T follicular helper cell (primary cell): ENCODE data around the gene EXTL1.
A peak's percentile ranks its signal among the peaks of the same experiment; 100 is the strongest.

Source experiments
- DNase-seq: peaks from one replicate; pipeline ENCODE4 v3.0.0-alpha.2; 2020; ENCODE audit warnings: low read depth

The EXTL1 gene

DNA sequence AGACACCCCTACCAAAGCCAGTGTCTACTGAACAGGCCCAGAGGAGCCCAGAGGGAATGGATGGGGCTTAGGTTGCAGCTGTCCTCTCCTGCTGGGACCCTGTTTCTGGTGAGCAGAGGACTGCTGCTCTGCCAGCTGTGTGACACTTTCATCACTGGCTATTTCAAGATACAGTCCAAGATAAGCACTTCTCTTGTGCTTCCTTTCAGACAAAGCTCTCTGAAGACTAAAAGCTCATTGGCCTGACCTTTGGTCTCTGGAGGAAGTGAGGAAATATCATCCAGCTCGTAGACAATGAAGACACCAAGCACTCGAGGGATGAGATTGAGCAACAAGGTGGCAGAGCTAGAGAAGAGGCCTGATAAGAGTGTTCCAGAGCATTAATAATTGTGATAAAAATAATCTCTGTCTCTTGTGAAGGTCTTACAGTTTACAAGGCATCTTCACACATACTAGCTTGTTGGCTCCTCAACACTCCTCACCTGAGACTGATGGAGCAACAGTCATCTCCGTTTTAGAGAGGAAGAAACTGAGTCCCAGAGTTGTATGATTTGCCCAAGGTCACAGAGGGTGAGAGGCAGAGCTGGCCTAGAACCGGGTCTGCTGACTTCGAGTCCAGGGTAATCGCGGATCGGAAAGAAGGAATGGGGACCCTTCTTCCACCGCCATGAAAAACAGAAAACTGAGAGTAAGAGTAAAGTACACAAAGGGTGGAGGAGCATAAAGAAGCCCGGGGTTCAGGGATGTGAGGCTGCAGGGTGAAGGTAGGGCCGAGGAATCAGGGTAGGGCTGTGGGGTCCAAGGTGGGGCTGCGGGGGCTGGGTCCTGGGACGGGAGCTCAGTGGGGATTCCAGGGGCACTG, 24.4 kb upstream of the EXTL1 start:
- DNase-seq: no peak

DNA sequence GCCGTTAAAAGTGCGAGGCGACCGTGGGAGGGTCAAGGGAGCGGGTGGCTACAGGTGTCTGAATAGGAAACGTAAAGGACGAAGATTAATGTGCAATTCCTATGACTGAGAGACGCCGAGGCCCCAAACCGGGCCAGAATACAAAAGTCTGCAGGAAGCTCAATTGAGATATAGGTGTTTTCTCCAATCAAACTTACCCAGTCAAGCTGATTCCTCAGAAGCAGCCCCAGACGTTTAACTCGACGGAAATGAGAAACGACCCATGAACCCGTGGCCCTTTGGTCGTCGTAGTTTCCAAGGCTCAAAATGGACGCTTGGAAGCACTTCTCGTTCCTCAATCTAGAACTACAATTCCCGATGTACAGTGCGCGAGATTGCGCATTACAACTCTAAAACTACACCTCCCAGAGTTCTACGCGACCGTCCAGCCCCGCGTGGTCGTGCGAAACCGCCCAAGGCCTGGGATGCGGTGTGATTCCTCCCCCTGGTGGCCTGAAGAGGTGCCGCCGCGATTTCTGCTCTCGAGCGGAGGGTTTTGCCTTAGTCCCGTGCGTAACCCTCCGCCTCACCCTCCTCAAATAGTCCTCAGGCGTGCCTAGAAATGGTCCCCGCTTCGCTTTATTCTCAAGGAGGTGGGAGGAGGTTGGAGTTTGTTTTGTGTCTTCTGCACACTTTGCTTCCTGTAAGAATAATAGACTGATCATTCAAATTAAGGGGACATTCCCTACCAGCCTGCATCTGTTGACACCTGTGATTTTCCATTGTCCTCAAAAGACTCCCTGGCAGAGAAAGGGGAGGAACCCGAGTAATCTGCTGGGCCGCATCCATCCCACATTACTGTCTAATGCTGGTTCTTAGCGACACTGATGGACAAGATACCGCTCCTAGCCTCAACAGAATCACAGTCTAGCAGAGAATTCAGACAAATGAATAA, 23.5 kb upstream of the EXTL1 start, which contains the start of gene PAFAH2:
TSS of gene PAFAH2 (minus strand) at position 236 of the 934 bp plus-strand sequence. CDS start 7,247 bp downstream, outside the sequence.
- peak; percentile 95 for DNase-seq

DNA sequence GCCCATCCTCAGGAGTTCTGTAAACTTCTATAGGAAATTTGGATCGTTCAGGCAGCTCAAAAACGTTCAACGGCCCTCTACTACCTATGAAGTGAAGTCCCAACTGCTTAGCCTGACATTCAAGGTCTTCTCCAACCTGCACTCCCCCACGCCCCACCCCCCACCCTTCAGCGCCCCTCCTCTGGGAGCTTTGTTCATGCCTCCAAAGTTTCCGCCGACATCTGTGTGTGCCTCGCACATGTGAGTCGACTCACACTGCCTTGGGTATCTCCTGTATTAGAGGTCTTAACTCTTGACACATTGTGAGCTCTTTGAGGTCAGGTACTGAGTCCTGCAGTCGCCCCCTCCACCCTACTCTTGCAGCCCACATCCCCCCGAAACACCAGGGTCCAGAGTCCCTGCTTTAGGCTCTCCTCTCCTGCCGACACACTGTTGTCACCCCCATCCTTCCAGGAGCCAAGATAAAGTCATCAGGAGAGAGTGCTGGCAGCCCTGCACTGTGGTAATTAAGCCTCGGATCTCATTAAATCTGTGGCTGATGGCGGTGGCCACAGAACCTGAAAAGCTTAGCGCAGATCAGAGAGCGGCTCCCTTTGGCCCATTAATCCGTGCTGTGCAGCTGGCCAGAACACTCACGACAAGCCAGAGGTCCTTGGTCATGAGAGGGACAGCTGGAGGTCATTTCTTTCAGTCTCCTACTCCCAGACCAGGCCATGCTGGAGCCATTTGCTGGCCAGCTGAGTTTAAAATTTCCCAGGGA, 22.4 kb upstream of the EXTL1 start:
- DNase-seq: no peak

DNA sequence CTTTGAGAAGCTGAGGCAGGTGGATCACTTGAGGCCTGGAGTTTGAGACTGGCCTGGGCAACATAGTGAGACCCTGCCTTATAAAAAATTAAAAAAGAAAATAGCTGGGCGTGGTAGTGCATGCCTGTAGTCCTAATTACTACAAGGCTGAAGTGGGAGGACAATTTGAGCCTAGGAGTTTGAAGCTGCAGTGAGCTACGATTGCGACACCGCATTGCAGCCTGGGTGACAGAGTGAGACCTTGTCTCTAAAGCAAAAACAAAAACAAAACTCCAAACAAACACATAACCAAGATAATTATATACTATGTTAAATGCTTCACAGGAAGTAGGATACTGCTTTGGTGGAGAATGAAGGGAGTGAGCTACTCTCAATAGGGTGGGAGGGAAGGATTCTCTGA, 18.3 kb upstream of the EXTL1 start:
- DNase-seq: no peak

DNA sequence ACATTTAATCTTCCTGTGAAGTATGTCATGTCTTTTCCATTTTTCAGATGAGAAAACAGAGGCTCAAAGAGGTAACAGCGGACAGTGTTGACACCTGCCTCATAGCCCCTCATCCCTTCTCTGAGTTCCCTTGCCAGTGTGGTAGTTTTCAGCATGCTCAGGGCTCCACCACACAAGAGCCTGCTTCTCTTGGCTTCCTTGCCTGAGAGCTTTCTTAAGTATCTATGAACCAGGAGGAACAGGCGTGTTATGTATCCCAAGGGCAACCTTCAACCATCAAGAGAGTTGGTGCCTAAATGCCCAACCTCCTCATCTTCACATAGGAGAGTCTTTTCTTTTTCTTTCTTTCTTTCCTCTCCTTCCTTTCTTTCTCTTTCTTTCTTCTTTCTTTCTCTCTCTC, 17.8 kb upstream of the EXTL1 start:
- DNase-seq: no peak

DNA sequence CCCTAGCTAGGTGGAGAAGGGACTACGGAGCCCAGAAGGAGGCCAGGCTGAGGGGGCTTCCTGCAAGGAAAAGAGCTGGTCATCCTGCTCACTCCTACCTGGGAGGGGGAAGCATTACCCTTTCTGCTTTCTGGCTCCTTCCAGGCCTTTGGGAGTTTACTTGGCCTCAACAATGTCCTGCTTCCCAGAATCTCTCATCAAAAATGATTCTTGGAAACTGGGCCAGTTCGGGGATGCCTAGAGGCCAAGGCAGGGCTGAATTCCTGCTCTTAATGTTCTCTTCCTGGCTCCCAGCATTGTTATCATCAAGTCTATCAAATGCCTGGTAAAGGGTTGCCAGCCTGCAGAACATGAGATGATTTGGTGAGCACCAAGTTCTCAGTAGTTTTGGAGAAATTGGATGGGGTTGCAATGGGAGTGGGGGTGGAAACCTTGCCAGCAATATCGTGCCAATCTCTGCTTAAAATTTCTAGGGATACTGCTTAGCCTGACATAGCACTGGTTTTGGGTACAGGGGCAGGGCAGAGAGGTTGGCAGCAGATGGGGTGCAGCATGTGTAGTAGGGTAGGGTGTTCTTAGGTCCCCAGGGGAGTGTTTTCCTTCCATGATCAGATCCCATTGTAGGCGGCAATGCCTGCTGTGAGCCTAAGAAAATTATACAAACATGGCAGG, 16.0 kb upstream of the EXTL1 start:
- DNase-seq: no peak

DNA sequence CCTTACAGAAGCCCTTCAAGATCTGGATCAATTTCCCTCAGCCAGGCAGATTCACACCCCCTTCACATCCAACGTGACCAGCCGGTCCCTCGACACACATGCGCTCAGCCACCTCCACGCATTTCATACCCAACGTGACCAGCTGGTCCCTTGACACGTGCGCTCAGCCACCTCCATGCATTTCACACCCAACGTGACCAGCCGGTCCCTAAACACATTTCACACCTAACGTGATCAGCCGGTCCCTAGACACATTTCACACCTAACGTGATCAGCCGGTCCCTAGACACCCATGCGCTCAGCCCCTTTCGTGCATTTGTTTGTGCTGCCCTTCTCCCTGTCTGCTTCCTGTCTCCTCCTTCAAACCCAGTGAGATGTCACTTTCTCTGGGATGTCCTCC, 14.9 kb upstream of the EXTL1 start:
- DNase-seq: no peak

DNA sequence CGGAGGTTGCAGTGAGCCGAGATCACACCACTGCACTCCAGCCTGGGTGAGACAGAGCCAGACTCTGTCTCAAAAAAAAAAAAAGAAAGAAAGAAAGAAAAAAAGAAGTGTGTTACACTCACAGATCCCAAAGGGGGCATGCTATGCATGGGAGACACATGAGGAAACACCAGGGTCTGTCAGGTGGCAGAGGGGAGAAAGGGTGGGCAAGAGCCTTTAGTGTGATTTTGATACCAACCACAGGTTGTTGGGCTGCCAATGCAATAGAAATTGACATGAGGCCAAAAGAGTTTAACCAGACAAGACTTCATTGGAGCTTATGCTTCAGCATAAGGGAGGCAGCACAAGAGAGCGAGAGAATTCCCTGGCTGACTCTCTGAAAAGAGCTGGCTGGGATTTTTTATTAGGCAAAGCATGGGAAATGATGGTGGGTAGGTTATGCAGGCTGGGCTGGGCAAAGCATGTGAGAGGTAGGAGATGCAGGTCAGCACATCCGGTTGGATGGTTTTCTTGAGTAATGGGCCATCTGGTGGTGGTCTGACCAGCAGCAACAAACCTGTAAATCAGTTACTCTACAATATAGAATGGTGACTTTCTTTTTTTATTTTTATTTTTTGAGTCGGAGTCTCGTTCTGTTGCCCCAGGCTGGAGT, 11.7 kb upstream of the EXTL1 start:
- DNase-seq: no peak

DNA sequence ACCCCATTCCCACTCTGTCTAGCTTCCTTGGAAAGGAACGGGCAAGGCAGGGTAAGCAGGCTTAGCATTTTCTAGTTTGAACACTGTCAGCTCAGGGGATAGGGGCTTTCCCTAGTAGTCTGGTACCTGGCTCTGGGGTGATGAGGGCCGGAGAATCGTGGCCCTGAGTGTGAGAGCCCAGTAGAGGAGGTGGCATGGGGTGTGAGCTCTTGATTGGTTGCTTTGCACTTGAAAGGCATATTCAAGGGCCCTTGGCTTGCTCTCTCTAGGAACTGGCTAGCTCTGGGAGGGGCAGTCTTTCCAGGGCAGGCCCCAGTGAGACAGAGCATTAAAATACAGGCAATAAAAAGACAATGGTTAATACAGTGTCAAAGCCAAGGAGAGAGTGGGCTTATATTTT, 10.8 kb upstream of the EXTL1 start:
- DNase-seq: no peak

DNA sequence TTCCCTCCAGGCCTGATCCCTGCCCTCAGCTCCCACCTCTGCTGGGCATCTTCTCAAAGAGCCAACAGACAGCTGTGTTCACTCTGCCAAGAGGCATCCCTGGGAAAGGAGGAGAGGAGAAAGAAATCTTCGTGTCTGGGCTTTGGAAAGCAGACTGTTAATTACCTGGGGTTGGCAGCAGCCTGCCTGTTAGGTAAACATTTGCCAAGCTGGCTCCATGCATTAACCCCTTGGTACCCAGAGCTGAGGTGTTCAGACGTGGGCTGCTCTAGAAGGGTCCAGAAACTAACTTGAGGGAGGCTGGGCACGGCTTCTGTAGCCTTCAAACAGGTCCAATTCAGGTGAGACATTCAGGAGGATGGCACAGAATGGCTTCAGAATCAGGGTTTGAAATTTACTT, 8.7 kb upstream of the EXTL1 start:
- no peak for DNase-seq

DNA sequence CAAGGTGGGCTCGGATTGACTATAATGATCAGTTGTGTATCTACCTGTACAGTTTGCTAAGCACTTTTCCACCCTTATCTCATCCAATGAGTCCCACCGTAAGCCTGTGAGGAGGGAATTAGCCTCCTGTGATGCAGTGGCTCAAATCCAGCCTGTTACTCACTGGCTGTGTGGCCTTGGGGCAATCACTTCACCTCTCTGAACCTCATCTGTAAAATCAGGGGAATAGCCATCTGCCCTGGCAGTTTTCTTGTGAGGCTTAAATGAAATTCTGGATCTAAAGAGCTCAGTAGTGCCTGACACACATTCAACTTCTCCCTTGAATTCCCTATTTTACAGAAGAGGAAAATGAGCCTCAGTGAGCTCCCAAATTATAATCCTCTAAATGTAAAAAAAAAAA, 7.4 kb upstream of the EXTL1 start:
- DNase-seq: no peak

DNA sequence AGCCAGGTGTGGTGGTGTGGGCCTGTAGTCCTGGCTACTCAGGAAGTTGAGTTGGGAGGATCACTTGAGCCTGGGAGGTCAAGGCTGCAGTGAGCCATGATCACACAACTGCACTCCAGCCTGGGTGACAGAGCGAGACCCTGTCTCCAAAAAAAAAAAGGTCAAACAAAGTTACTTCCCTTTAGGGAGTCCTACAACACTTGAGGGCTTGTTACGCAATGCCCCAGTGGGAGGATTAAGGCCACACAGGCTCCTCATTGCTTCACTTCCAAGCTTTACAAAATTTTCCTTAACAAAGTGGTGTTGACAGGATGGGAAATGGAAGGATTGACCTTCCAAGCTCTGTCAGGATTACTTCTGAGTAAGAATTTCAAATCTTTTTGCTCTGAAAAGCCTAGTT, 6.2 kb upstream of the EXTL1 start:
- no peak for DNase-seq

DNA sequence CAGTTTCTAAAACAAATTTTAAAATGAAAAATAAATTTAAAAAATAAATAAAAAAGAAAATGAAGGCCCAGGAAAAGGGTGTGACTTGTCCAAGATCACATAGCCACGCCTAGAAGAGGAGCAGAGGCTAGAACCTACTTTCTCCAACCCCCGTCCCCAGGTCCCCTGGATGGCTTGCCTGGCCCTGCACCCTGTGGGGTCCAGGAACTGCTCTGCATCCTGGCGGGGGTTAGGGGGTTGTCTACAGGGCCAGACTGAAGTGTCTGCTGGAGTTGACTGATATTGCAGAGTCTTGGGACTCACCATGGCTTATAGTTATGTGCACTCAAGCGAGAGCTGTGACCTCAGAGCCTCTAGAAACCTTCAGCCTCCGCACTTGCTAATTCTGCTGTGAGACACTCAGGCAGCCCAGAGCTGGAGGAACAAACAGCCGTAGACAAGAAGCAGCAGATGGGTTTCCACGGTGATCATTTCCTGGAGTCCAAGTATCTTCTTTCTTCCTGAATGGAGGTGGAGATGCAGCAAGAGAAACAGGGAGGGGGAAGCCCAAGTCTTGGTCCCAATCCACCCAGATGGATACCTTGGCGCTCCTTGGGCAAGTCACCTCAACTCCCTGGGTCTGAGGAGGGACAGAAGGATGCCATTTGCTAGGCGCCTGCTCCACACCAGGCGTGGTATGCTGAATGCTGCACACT, 5.2 kb upstream of the EXTL1 start:
- DNase-seq: no peak

DNA sequence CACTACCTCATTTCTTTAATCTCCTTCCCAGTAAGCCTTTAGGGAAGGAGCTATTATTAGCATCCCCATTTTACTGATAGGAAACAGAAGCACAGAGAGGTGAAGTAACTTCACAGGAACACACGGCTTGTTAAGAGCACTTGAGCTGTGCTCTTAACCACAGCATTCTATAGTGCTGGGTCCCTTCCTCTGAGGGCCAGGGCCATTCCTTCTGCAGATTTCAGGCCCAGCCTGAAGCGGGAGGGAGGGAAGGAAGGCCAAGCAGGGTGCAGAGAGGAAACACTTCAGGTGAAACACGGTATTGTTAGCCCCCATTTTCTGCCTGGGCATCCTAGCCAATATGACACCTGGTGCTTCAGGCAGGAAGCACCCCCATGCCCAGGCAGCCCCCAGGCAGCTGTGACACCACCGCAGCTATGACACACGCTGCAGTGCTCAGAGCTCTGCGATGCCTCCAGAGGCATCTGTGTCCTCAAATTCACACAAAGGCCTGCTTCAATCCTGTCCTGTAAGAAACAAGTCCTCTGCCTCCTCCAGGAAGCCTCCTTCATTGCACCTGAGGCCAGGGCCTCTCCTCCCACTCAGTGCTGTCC, 4.5 kb upstream of the EXTL1 start:
- no peak for DNase-seq

DNA sequence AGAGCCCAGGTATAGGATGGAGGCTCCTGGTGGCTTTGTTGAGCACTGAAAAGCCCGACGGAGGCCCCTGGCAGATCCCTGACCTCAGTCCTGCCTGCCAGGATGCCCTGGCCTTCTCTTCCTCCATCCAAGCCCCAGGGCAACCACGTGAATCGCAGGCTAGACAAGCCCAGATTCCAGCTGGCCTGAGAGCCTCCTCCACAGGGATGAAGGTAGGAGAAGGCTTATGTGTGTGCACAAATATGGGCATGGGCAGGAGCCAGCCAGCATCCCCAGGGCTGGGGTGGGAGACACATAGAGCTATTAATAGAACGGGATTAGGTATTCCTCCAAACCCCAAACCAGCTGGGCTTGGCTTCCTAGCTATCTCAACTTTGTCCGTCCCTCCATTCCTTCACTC, 4.0 kb upstream of the EXTL1 start:
- no peak for DNase-seq

DNA sequence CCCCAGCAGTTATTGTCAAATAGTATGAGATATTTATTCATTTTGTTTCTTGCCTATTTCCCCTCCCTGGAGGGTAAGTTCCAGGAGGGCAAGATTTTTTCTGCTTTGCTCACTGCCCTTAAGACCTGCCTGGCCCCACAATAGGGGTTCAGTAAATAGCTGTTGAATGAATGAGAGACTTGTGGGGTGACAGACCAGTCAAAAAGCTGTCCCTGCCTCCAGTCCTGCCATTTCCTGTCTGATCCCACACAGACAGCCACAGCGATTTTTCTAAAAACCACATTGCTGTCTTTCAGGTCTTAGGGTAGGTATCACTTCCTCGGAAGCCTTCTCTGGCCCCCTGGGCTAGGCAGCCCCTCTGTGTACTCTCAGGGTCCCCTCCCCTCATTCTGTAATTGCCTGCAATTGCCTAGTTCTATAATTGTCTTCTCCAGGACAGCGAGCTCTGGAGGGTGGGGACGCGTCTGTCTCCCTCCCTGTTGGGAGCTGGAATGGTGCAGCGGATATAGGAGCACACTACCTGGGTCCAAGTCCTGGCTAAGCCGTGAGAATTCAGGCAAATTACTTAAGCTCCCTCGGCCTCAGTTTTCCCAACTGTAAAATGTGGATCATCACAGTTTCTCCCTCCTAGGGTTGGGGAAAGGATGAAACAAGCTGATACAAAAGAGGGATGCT, 1.8 kb upstream of the EXTL1 start:
- no peak for DNase-seq

DNA sequence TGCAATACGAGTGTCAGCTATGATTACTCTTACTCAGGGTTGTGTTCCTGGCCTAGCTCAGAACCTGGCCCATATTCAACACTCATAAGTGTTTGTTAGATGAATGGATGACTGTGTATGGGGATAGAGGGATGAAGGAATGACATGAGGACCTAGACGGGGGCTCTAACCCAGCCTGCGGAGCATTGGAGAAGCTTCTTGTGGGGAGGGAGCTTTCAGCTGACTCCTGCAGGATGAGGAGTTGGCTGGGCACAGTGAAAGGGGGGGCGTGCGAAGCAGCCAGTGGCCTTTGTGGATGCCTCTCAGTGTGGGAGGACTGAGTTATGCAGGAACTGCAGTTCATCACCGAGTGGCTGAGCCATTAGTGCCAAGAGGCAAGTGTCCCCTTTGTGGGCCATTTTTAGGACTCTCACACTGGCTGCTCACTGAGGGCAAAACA, 1.2 kb upstream of the EXTL1 start:
- no peak for DNase-seq

DNA sequence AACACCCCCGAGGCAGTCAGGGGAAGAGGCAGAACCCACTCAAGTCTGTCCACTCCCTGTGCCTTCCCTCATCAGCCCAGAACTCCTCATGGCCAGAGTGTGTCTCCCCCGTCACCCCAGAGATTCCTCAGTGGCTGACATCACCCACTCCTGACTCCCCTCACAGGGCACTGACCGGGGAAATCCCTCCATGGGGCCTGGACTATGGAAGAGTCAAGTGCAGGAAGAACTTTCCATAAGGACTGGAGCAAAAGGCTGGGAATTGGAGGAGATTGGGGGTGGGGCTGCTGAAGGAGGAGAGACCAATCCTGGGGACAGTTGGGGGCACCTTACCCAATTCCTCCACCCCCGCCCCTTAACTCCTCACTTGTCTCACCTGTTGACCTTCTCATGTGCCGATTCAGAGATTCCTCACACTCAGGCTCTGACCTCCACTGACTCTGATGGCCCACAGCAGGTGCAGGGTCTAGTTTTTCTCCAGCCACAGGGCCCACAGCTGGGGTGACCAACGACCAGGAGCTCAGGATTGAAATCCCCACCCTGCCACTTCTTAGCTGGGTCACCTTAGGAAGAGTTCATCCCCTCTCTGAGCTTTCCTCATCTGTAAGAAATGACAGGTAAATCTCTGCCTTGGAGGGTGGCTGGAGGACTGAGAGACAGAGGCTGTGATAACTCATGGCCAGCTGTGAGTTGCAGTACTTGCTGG, 481 bp upstream of the EXTL1 start:
- no peak for DNase-seq

DNA sequence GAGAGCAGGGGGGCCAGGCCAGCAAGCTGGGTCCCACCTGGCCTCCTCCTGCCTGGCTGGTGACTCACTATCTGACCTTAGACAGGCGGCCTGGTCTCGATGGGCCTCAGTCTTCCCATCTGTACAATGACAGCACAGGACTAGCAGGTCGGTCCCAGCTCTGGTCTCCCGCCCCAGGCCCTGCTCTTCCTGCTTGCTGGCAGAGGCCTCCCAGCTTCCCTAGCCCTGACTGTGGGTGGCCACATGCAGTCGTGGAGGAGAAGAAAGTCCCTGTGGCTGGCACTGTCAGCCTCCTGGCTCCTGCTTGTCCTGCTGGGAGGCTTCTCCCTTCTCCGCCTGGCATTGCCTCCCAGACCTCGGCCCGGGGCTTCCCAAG, 817 bp downstream of the EXTL1 start:
- no peak for DNase-seq
